Naive thymus-derived CD4-positive, alpha-beta T cell (primary cell): ENCODE data around the gene ITGB3BP. TPM values are rescaled to one million over a fixed set of nuclear protein-coding genes. Genes with fewer than 3 reads are reported as not detected.
"Not testable (repeated sequence)": the region's sequence is repeated elsewhere in the genome, so short reads cannot be mapped to it uniquely, and the experiment has no call there.

ENCODE experiments used
- ATAC-seq: fragments of 150-1000 bp; cut with Tn5 transposase; 2 replicates; pipeline ENCODE4 v1.10.0; 2021; ENCODE audit warnings: mild to moderate bottlenecking, moderate library complexity
- CTCF ChIA-PET: fragments of 350-600 bp; sonication (Branson Sonifier 250); formaldehyde crosslinking; loops from one replicate; lab custom pipeline; 2021; ENCODE audit warnings: antibody characterized with exemption; lab: Charles Lee
- POLR2A ChIA-PET: fragments of 350-600 bp; sonication (Branson Sonifier 250); formaldehyde crosslinking; loops from one replicate; lab custom pipeline; 2021; ENCODE audit warnings: antibody characterized with exemption, inconsistent platforms; lab: Charles Lee
- DNase-seq, 9 donors: peaks; one replicate each; pipeline versions ENCODE4 v3.0.0 to v3.0.0-alpha.2; 2020 to 2022; ENCODE audit warnings: mixed read lengths in 1 of 9
- H3K27ac ChIP-seq: one replicate; pipeline ENCODE4 v1.7.0; 2013; ENCODE audit warnings: mild to moderate bottlenecking, low read depth, low read length, moderate library complexity
- H3K27me3 ChIP-seq, 2 donors: one replicate each; pipeline ENCODE4 v1.7.0; 2013; ENCODE audit warnings: low read length in 2 of 2, mild to moderate bottlenecking in 2 of 2, moderate library complexity in 2 of 2; ENCODE audit not compliant: control insufficient read depth in 2 of 2, insufficient read depth in 2 of 2
- H3K36me3 ChIP-seq, 3 experiments: 1 replicate in 2 of 3; 2 replicates in 1 of 3; pipeline ENCODE4 v1.7.0; 2013; ENCODE audit warnings: low read length in 3 of 3, mild to moderate bottlenecking in 3 of 3, moderate library complexity in 1 of 3; ENCODE audit not compliant: insufficient read depth in 3 of 3, control insufficient read depth in 2 of 3
- H3K4me1 ChIP-seq, 2 donors: one replicate each; pipeline ENCODE4 v1.7.0; 2013; ENCODE audit warnings: low read length in 2 of 2, mild to moderate bottlenecking in 2 of 2, moderate library complexity in 1 of 2; ENCODE audit not compliant: control insufficient read depth in 2 of 2, insufficient read depth in 2 of 2
- H3K4me3 ChIP-seq: 2 replicates; pipeline ENCODE4 v1.7.0; 2013; ENCODE audit warnings: mild to moderate bottlenecking, low read length
- H3K9me3 ChIP-seq, 3 experiments: 1 replicate in 2 of 3; 2 replicates in 1 of 3; pipeline ENCODE4 v1.7.0; 2013; ENCODE audit warnings: low read length in 3 of 3; ENCODE audit not compliant: control insufficient read depth in 2 of 3
- H3K27ac Mint-ChIP-seq, 9 donors: one replicate each; pipeline ENCODE4 v1.8.0; 2020 to 2022; ENCODE audit warnings: mixed read lengths in 9 of 9, mild to moderate bottlenecking in 8 of 9, moderate library complexity in 5 of 9, inconsistent platforms in 2 of 9
- H3K27me3 Mint-ChIP-seq, 5 donors: one replicate each; pipeline ENCODE4 v1.8.0; 2021 to 2022; ENCODE audit warnings: mixed read lengths in 5 of 5, mild to moderate bottlenecking in 1 of 5
- H3K36me3 Mint-ChIP-seq, 5 donors: one replicate each; pipeline ENCODE4 v1.8.0; 2020 to 2022; ENCODE audit warnings: mixed read lengths in 5 of 5, mild to moderate bottlenecking in 3 of 5, inconsistent platforms in 1 of 5
- H3K4me1 Mint-ChIP-seq, 7 donors: one replicate each; pipeline ENCODE4 v1.8.0; 2020 to 2022; ENCODE audit warnings: mixed read lengths in 7 of 7, mild to moderate bottlenecking in 3 of 7, inconsistent platforms in 1 of 7
- H3K4me3 Mint-ChIP-seq, 10 donors: one replicate each; pipeline ENCODE4 v1.8.0; 2020 to 2022; ENCODE audit warnings: mild to moderate bottlenecking in 10 of 10, mixed read lengths in 10 of 10, moderate library complexity in 6 of 10, inconsistent platforms in 2 of 10
- H3K9me3 Mint-ChIP-seq, 11 donors: one replicate each; pipeline ENCODE4 v1.8.0; 2020 to 2022; ENCODE audit warnings: mixed read lengths in 11 of 11, mild to moderate bottlenecking in 4 of 11, inconsistent platforms in 1 of 11, moderate library complexity in 1 of 11
- intact Hi-C, 2 donors: fragments of 100-400 bp; cut with micrococcal nuclease; formaldehyde crosslinking; loops; one replicate each; pipeline ENCODE4 v1.15.1; 2023
- polyA plus RNA-seq, 2 donors: library from polyadenylated mRNA; unstranded; fragments of 300-500 nt; fragmentation: Illumina TruSeq; gene quantifications; one replicate each; pipeline ENCODE4 v1.2.3, GENCODE V29; 2021
- total RNA-seq, 6 experiments: library from RNA in 5 of 6; stranded (reverse) in 5 of 6; gene quantifications; 1 replicate in 5 of 6; 2 replicates in 1 of 6; pipeline ENCODE4 v1.2.3 and lab custom pipeline; 2021 to 2026

The ITGB3BP gene
- total and polyA plus RNA-seq, 7 experiments from 2014 or later, result 16.5 to 52.6 (median 24.6) TPM

GRCh38 chr1:63498106-63498505 lies 24.9 kb downstream of the ITGB3BP start:
- Histone ChIP-seq H3K36me3 (no peaks in the 10 kb centered on the region), H3K27me3 (no peaks in the 10 kb centered on the region), H3K9me3 (no peaks in the 10 kb centered on the region), H3K4me1 (no peaks in the 10 kb centered on the region), H3K27ac (no peak overlapping the region), H3K4me3 (no peak overlapping the region)
- no peak overlapping the region for H3K4me3 Mint-ChIP-seq
- ATAC-seq, result no peak
- peaks cover 0 to 35% (median 30%) of the 10 kb centered on the region in 5 donors for H3K36me3 Mint-ChIP-seq
- intact Hi-C loops, result no loop called here
- H3K4me1 Mint-ChIP-seq, result peaks cover 0 to 13% (median 2%) of the 10 kb centered on the region in 7 donors
- H3K27me3 Mint-ChIP-seq, result no peaks in the 10 kb centered on the region
- peaks cover 0 to 5% (median 0%) of the 10 kb centered on the region in 11 donors for H3K9me3 Mint-ChIP-seq
- ChIA-PET CTCF (no interaction called here), POLR2A (interaction anchor here (0.6 kb wide), 1 partner anchor 622 kb away, joined by 4 read pairs; no protein-coding TSS in a partner anchor)
- H3K27ac Mint-ChIP-seq, result no peak overlapping the region
- DNase-seq, result no peak

- Histone ChIP-seq H3K9me3 (no peaks in the 10 kb centered on the region), H3K4me1 (no peaks in the 10 kb centered on the region), H3K36me3 (no peaks in the 10 kb centered on the region), H3K4me3 (no peak overlapping the region), H3K27ac (no peak overlapping the region), H3K27me3 (no peaks in the 10 kb centered on the region)
- peaks cover 0 to 5% (median 0%) of the 10 kb centered on the region in 11 donors for H3K9me3 Mint-ChIP-seq
- ATAC-seq (no peak), DNase-seq (no peak)
- CTCF ChIA-PET, result no interaction called here
- H3K36me3 Mint-ChIP-seq, result peaks cover 0 to 37% (median 30%) of the 10 kb centered on the region in 5 donors
- POLR2A ChIA-PET, result no interaction called here
- no peak overlapping the region for H3K27ac Mint-ChIP-seq
- peaks cover 0 to 14% (median 3%) of the 10 kb centered on the region in 7 donors for H3K4me1 Mint-ChIP-seq
- H3K27me3 Mint-ChIP-seq, result no peaks in the 10 kb centered on the region
- H3K4me3 Mint-ChIP-seq, result no peak overlapping the region
- intact Hi-C loops, result no loop called here
Observed at GRCh38 chr1:63497577-63497976, 25.4 kb downstream of the ITGB3BP start.

- DNase-seq (no peak), ATAC-seq (no peak)
- no peaks in the 10 kb centered on the region for H3K9me3 Mint-ChIP-seq
- peaks cover 0 to 26% (median 5%) of the 10 kb centered on the region in 5 donors for H3K36me3 Mint-ChIP-seq
- Histone ChIP-seq H3K4me1 (no peaks in the 10 kb centered on the region), H3K27ac (no peak overlapping the region), H3K9me3 (no peaks in the 10 kb centered on the region), H3K36me3 (no peaks in the 10 kb centered on the region), H3K4me3 (no peak overlapping the region), H3K27me3 (no peaks in the 10 kb centered on the region)
- CTCF ChIA-PET, result no interaction called here
- POLR2A ChIA-PET, result no interaction called here
- intact Hi-C loops, result no loop called here
- H3K27me3 Mint-ChIP-seq, result no peaks in the 10 kb centered on the region
- no peak overlapping the region for H3K4me3 Mint-ChIP-seq
- no peak overlapping the region for H3K27ac Mint-ChIP-seq
- H3K4me1 Mint-ChIP-seq, result peaks cover 0 to 3% (median 1%) of the 10 kb centered on the region in 7 donors
Observed at GRCh38 chr1:63487336-63488065, 35.5 kb downstream of the ITGB3BP start.

GRCh38 chr1:63486629-63487028 lies 36.4 kb downstream of the ITGB3BP start:
- Mint-ChIP-seq H3K4me3 (no peak overlapping the region), H3K27me3 (no peaks in the 10 kb centered on the region), H3K36me3 (peaks cover 0 to 26% (median 5%) of the 10 kb centered on the region in 5 donors), H3K4me1 (peaks cover 0 to 1% (median 0%) of the 10 kb centered on the region in 7 donors), H3K27ac (no peak overlapping the region), H3K9me3 (no peaks in the 10 kb centered on the region)
- ATAC-seq (no peak), DNase-seq (no peak)
- ChIA-PET POLR2A (no interaction called here), CTCF (no interaction called here)
- intact Hi-C loops, result no loop called here
- Histone ChIP-seq H3K27ac (no peak overlapping the region), H3K4me3 (no peak overlapping the region), H3K4me1 (no peaks in the 10 kb centered on the region), H3K9me3 (no peaks in the 10 kb centered on the region), H3K36me3 (no peaks in the 10 kb centered on the region), H3K27me3 (no peaks in the 10 kb centered on the region)

GRCh38 chr1:63480057-63480456 lies 43.0 kb downstream of the ITGB3BP start:
- Mint-ChIP-seq H3K4me1 (no peaks in the 10 kb centered on the region), H3K27me3 (no peaks in the 10 kb centered on the region), H3K27ac (no peak overlapping the region), H3K9me3 (no peaks in the 10 kb centered on the region), H3K4me3 (no peak overlapping the region), H3K36me3 (peaks cover 4 to 34% (median 11%) of the 10 kb centered on the region in 5 donors)
- no peak for DNase-seq
- intact Hi-C loops, result no loop called here
- H3K9me3 ChIP-seq, result no peaks in the 10 kb centered on the region
- H3K36me3 ChIP-seq, result no peaks in the 10 kb centered on the region
- H3K27me3 ChIP-seq, result no peaks in the 10 kb centered on the region
- H3K27ac ChIP-seq, result no peak overlapping the region
- POLR2A ChIA-PET, result no interaction called here
- no peak for ATAC-seq
- H3K4me3 ChIP-seq, result no peak overlapping the region
- H3K4me1 ChIP-seq, result no peaks in the 10 kb centered on the region
- CTCF ChIA-PET, result no interaction called here

GRCh38 chr1:63475761-63476160 lies 47.3 kb downstream of the ITGB3BP start:
- peaks cover 0 to 1% (median 0%) of the 10 kb centered on the region in 7 donors for H3K4me1 Mint-ChIP-seq
- no peaks in the 10 kb centered on the region for H3K4me1 ChIP-seq
- no peaks in the 10 kb centered on the region for H3K9me3 ChIP-seq
- H3K4me3 Mint-ChIP-seq, result no peak overlapping the region
- CTCF ChIA-PET, result interaction anchor here (0.6 kb wide), 1 partner anchor 871 kb away, joined by 3 read pairs; no protein-coding TSS in a partner anchor
- H3K9me3 Mint-ChIP-seq, result peaks cover 0 to 7% (median 1%) of the 10 kb centered on the region in 11 donors
- peaks cover 6 to 27% (median 17%) of the 10 kb centered on the region in 5 donors for H3K36me3 Mint-ChIP-seq
- POLR2A ChIA-PET, result no interaction called here
- H3K27me3 ChIP-seq, result no peaks in the 10 kb centered on the region
- no peak for DNase-seq
- no peak overlapping the region for H3K4me3 ChIP-seq
- H3K27ac Mint-ChIP-seq, result no peak overlapping the region
- H3K27ac ChIP-seq, result no peak overlapping the region
- H3K36me3 ChIP-seq, result no peaks in the 10 kb centered on the region
- intact Hi-C loops, result no loop called here
- no peaks in the 10 kb centered on the region for H3K27me3 Mint-ChIP-seq
- ATAC-seq, result no peak

GRCh38 chr1:63468683-63469082 lies 54.3 kb downstream of the ITGB3BP start:
- POLR2A ChIA-PET, CTCF ChIA-PET: not testable (repeated sequence)
- peaks cover 0 to 15% (median 6%) of the 10 kb centered on the region in 11 donors for H3K9me3 Mint-ChIP-seq

More at GRCh38 chr1:63468683-63469082, 54.3 kb downstream of the ITGB3BP start:
- H3K27ac ChIP-seq, H3K4me1 ChIP-seq, H3K9me3 ChIP-seq, H3K27me3 ChIP-seq, ATAC-seq, H3K4me3 ChIP-seq, H3K27me3 Mint-ChIP-seq, H3K4me1 Mint-ChIP-seq, intact Hi-C loops, H3K36me3 ChIP-seq, H3K27ac Mint-ChIP-seq, H3K4me3 Mint-ChIP-seq, DNase-seq: not testable (repeated sequence)
- peaks cover 4 to 37% (median 16%) of the 10 kb centered on the region in 5 donors for H3K36me3 Mint-ChIP-seq
